WI38 (cell line): ENCODE results near the gene MGAT3.

Source experiments
- H3K4me3 ChIP-seq: 2 replicates; pipeline ENCODE4 v1.5.1; 2011; ENCODE audit warnings: low read depth, mild to moderate bottlenecking, control low read depth, low read length
- CTCF ChIP-seq: IDR thresholded peaks from 2 replicates; pipeline ENCODE4 v1.5.1; 2012; ENCODE audit warnings: low read depth, mild to moderate bottlenecking, control low read depth, low read length

The MGAT3 gene

DNA sequence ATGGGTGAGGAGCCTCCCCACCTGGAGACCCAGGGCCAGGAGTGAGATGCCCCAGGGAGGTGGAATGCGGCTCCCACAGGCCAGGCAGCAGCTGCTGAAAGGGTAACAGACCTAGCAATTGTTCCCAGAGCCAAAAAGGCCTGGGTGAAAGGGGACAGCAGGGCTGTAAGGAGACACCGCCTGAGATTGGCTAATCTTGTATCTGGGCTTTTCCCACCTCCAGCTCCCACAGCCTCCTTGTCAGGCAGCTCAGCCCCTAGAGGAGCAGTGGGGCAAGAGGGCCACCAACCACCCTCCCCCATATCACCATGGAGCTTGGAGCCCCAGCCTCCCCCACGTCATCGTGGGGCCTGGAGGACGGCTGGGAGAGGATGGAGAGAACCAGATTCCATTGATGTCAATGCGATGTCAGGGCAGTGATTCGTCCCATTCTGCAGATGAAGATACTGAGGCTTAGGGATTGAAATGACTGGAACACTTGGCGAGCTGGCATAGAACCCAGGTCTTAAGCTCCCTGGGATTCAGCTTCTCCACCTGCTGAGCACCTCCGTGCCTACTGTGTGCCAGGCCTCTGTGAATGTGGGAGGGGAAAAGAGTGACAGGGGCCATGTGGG is 2.9 kb upstream of the MGAT3 start:
- H3K4me3 ChIP-seq: no peak overlapping the region
- TF ChIP-seq CTCF: no peak

DNA sequence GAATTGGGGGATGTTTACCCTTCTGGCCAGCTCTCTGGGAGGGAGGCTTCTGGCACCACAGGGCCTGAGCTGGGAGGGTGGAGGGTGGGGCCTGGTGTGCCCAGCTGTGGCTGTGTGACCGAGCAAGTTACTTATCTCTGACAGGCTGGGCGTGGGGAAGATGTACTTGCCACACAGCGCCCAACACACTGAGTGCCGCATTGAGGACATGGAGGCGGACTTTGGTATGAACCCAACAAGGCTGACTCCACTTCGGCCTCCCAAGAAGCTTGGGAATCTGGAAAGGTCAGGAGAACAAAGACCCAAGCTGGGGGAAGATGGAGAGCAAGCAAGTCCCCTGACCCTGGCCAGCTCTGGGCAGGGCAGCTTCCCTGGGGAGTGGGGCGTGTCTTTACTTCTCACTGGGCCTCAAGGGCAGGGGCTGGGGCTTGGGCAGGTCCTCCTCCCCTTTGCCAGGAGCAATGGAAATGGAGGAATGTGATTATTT is 2.4 kb upstream of the MGAT3 start:
- no peak for TF ChIP-seq CTCF
- H3K4me3 ChIP-seq: no peak overlapping the region

- TF ChIP-seq CTCF: no peak
- peak overlapping the region; percentile 10; the same call in 1 of the 2 replicates for H3K4me3 ChIP-seq
Observed at GRCh38 chr22:39457198-39457555, 365 bp downstream of the MGAT3 start.

DNA sequence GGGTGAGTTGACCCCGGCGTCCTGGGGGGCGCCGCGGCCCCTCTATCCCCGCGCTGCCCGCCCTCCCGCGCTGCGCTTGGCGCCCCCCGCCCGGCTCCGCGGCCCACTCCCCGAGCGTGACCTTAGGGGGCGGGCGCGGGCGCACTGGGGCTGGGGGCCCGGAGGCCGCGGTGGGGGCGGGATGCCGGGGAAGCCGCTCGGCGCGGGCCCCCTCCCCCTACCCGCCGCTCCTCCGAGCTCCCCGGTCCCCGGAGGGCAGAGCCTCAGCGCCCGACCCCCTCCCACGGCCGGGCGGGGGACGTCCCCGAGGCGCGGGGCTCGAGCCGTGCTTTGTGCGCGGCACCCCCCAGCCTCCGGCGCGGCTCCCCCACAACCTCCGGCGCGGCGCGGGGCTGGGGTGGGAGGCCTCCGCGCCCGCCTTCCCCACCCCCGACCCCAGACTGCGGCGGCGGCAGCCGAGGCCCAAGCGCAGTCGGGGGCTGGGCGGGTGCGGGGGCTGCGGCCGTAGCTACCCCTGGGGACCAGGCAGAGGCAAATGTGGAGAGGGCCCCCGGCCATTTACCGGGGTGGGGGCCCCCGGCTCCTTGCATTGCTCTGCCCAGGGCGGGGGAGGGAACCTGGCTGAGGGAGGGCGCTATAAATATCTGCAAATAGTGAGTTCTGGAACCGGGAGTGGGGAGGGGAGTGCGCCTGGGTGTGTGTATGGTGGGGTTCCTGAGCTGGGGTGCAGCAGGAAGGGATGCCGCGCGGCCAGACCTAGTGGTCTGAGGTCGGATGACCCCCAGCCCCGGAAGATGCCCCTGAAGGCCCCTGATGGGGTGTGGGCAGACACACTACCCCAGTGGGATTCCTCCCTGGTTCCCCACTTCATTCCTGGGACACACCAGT is 988 bp downstream of the MGAT3 start:
- H3K4me3 ChIP-seq: peak overlapping the region; percentile 10; the same call in 1 of the 2 replicates
- TF ChIP-seq CTCF: no peak

GRCh38 chr22:39458444-39459083 is 1.8 kb downstream of the MGAT3 start:
- no peak overlapping the region for H3K4me3 ChIP-seq

GRCh38 chr22:39459681-39460080 is 2.9 kb downstream of the MGAT3 start:
- H3K4me3 ChIP-seq: no peak overlapping the region
- no peak for TF ChIP-seq CTCF

More at GRCh38 chr22:39458444-39459083, 1.8 kb downstream of the MGAT3 start:
- no peak for TF ChIP-seq CTCF
